Activated naive CD4-positive, alpha-beta T cell treated with anti-CD3 and anti-CD28 coated beads for 36 hours (primary cell): Measurements from ENCODE around the gene SMCO3. TPM values are rescaled to one million over a fixed set of nuclear protein-coding genes. Genes with fewer than 3 reads are reported as not detected.
"Not testable (repeated sequence)": the region's sequence is repeated elsewhere in the genome, so short reads cannot be mapped to it uniquely, and the experiment has no call there.

ENCODE experiments used
- CTCF ChIA-PET: fragments of 350-600 bp; sonication (Branson Sonifier 250); formaldehyde crosslinking; loops from one replicate; lab custom pipeline; 2021; ENCODE audit warnings: antibody characterized with exemption; lab: Charles Lee
- DNase-seq: peaks from one replicate; pipeline ENCODE4 v3.0.0-alpha.2; 2020
- H3K27ac Mint-ChIP-seq: one replicate; pipeline ENCODE4 v1.8.0; 2021; ENCODE audit warnings: mild to moderate bottlenecking, mixed read lengths
- H3K27me3 Mint-ChIP-seq: one replicate; pipeline ENCODE4 v1.8.0; 2021; ENCODE audit warnings: low read depth, mixed read lengths
- H3K36me3 Mint-ChIP-seq: one replicate; pipeline ENCODE4 v1.8.0; 2021; ENCODE audit warnings: low read depth, mixed read lengths
- H3K4me1 Mint-ChIP-seq: one replicate; pipeline ENCODE4 v1.8.0; 2021; ENCODE audit warnings: low read depth, mixed read lengths
- H3K4me3 Mint-ChIP-seq: one replicate; pipeline ENCODE4 v1.8.0; 2021; ENCODE audit warnings: mild to moderate bottlenecking, moderate library complexity, mixed read lengths
- H3K9me3 Mint-ChIP-seq: one replicate; pipeline ENCODE4 v1.8.0; 2021; ENCODE audit warnings: mixed read lengths
- intact Hi-C: fragments of 100-400 bp; cut with micrococcal nuclease; formaldehyde crosslinking; loops from one replicate; pipeline ENCODE4 v1.15.1; 2023
- total RNA-seq, 2 experiments: library from RNA; stranded (reverse); gene quantifications; one replicate each; pipeline ENCODE4 v1.2.3, GENCODE V29; 2021

The SMCO3 gene
- total RNA-seq, 2 experiments from 2014 or later, result not detected

DNA sequence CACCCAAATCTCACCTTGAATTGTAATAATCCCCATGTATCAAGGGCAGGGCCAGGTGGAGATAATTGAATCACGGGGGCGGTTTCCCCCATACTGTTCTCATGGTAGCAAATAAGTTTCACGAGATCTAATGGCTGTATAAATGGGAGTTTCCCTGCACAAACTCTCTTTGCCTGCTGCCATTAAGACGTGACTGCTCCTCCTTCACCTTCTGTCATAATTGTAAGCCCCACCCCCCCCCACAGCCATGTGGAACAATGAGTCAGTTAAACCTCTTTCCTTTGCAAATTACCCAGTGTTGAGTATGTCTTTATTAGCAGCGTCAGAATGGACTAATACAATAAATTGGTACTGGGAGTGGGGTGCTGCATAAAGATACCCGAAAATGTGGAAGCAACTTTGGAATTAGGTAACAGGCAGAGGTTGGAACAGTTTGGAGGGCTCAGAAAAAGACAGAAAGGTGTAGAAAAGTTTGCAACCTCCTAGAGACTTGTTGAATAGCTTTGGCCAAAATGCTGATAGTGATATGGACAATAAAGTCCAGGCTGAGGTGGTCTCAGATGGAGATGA is 54.2 kb downstream of the SMCO3 start:
- CTCF ChIA-PET, result not testable (repeated sequence)

DNA sequence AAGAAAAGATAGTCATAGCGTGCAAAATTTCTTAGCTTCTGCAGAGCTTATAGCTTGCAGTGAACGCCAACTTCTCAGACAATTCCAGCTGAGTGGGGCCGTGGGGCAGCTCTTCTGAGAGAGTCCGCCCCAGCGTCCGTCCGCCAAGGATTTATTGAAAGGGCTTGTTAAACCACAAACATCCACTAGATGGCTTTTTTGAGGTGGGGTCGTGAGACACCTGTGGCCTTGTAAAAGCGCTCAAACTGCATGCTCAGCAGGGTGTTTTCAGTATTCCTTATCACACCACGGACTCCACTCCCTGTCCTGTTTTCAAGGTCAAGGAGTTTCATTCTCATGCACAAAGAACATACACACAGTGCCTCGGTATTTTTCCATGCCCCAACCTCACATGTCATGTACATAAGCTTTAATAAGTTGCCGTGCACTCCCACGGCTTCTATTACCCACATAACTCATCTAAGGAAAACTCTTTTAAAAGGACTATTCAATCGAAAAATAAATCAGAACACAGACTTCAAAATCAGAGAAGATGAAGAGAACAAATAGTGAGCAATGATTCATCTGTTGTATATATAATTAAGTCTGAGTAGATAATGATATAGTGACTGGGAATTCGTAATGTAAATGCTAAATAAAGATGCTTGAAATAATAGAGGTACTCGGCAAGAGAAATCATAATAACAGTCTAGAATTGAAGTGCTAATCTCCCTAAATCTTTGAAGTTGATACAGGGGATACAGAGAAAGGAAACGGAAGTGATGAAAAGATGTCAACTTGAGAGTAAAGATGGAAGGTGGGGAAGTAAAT is 57.4 kb downstream of the SMCO3 start:
- intact Hi-C loops, result no loop called here
- CTCF ChIA-PET, result interaction anchor here (0.9 to 1.0 kb wide), 2 partner anchors 13 to 14 kb away, joined by 3 to 4 read pairs; a partner anchor contains a TSS
- no peak for DNase-seq
- no peak overlapping the region for H3K4me3 Mint-ChIP-seq
- H3K9me3 Mint-ChIP-seq, result peaks cover 22% of the 10 kb centered on the region
- H3K36me3 Mint-ChIP-seq, result peaks cover 23% of the 10 kb centered on the region
- no peak overlapping the region for H3K27ac Mint-ChIP-seq
- H3K4me1 Mint-ChIP-seq, result peaks cover 9% of the 10 kb centered on the region
- H3K27me3 Mint-ChIP-seq, result no peaks in the 10 kb centered on the region

More for the DNA sequence above, 54.2 kb downstream of the SMCO3 start:
- H3K4me1 Mint-ChIP-seq, result peaks cover 10% of the 10 kb centered on the region
- H3K4me3 Mint-ChIP-seq, H3K27me3 Mint-ChIP-seq, DNase-seq, intact Hi-C loops, H3K27ac Mint-ChIP-seq: not testable (repeated sequence)
- H3K36me3 Mint-ChIP-seq, result peaks cover 38% of the 10 kb centered on the region
- peaks cover 31% of the 10 kb centered on the region for H3K9me3 Mint-ChIP-seq

Other genes starting within 250 kb of the SMCO3 start
- gene PLBD1, start 246.3 kb downstream of the SMCO3 start, total RNA-seq, result not detected
- gene GUCY2C, start 117.6 kb downstream of the SMCO3 start, total RNA-seq, result not detected
- gene WBP11, start 10.7 kb downstream of the SMCO3 start, total RNA-seq, result 100 to 1,000 TPM; 105 to 115 TPM
- 1 to 10 TPM; 2.0 to 3.1 TPM for gene C12orf60, start 10.5 kb downstream of the SMCO3 start, total RNA-seq
- not detected for gene ART4, start 29.3 kb upstream of the SMCO3 start, total RNA-seq
- not detected for gene MGP, start 71.7 kb upstream of the SMCO3 start, total RNA-seq
- 1 to 10 TPM; 1.0 to 1.2 TPM for gene ERP27, start 124.4 kb upstream of the SMCO3 start, total RNA-seq
- 100 to 1,000 TPM; 663 to 730 TPM for gene ARHGDIB, start 147.4 kb upstream of the SMCO3 start, total RNA-seq
- gene PDE6H, start 158.9 kb upstream of the SMCO3 start, total RNA-seq, result not detected